ENCODE data around the gene LRRC61. TPM values are rescaled to one million over a fixed set of nuclear protein-coding genes. Genes with fewer than 3 reads are reported as not detected.

LRRC61 gene
- total and polyA plus RNA-seq, 2 of the 13 experiments (the other 11 are each of a cell fraction or from before 2014, with no cell fraction given): 33.0 to 34.8 TPM

DNA sequence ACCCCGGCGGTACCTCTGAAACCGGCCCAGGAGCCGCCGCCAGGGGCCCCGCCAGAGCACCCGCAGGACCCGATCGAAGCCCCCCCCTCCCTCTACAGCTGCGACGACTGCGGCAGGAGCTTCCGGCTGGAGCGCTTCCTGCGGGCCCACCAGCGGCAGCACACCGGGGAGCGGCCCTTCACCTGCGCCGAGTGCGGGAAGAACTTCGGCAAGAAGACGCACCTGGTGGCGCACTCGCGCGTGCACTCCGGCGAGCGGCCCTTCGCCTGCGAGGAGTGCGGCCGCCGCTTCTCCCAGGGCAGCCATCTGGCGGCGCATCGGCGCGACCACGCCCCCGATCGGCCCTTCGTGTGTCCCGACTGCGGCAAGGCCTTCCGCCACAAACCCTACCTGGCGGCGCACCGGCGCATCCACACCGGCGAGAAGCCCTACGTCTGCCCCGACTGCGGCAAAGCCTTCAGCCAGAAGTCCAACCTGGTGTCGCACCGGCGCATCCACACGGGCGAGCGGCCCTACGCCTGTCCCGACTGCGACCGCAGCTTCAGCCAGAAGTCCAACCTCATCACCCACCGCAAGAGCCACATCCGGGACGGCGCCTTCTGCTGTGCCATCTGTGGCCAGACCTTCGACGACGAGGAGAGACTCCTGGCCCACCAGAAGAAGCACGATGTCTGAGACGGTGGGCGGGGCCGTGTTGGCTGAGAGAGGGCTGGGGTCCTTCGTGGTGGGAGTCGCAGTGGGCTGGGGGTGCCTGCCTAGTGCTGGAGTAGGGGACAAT is 49.3 kb downstream of the LRRC61 start (continued):
- TF ChIP-seq, protein P1, sequence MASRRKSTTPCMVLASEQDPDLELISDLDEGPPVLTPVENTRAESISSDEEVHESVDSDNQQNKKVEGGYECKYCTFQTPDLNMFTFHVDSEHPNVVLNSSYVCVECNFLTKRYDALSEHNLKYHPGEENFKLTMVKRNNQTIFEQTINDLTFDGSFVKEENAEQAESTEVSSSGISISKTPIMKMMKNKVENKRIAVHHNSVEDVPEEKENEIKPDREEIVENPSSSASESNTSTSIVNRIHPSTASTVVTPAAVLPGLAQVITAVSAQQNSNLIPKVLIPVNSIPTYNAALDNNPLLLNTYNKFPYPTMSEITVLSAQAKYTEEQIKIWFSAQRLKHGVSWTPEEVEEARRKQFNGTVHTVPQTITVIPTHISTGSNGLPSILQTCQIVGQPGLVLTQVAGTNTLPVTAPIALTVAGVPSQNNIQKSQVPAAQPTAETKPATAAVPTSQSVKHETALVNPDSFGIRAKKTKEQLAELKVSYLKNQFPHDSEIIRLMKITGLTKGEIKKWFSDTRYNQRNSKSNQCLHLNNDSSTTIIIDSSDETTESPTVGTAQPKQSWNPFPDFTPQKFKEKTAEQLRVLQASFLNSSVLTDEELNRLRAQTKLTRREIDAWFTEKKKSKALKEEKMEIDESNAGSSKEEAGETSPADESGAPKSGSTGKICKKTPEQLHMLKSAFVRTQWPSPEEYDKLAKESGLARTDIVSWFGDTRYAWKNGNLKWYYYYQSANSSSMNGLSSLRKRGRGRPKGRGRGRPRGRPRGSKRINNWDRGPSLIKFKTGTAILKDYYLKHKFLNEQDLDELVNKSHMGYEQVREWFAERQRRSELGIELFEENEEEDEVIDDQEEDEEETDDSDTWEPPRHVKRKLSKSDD (CRISPR knock-in tag; IDR thresholded peaks at IDR 0.05; ENCODE audit: low read depth): peak; percentile 63; the same call in 1 of the 2 replicates
- TF ChIP-seq ZNF605 (CRISPR knock-in tag; IDR thresholded peaks at IDR 0.05): no peak
- TF ChIP-seq ZNF207 (IDR thresholded peaks at IDR 0.05; ENCODE audit: borderline replicate concordance): no peak
- TF ChIP-seq, protein P2, sequence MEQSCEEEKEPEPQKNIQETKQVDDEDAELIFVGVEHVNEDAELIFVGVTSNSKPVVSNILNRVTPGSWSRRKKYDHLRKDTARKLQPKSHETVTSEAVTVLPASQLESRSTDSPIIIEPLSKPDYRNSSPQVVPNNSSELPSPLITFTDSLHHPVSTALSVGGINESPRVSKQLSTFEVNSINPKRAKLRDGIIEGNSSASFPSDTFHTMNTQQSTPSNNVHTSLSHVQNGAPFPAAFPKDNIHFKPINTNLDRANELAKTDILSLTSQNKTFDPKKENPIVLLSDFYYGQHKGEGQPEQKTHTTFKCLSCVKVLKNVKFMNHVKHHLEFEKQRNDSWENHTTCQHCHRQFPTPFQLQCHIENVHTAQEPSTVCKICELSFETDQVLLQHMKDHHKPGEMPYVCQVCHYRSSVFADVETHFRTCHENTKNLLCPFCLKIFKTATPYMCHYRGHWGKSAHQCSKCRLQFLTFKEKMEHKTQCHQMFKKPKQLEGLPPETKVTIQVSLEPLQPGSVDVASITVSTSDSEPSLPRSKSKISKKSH (CRISPR knock-in tag; IDR thresholded peaks at IDR 0.05; ENCODE audit: borderline replicate concordance): no peak
- no peak for TF ChIP-seq FOSL2 (CRISPR knock-in tag; IDR thresholded peaks at IDR 0.05)
- no peak for TF ChIP-seq IKZF4 (CRISPR knock-in tag; IDR thresholded peaks at IDR 0.05; ENCODE audit: borderline replicate concordance, low read depth, not compliant biosample characterization)
- TF ChIP-seq, protein P3, sequence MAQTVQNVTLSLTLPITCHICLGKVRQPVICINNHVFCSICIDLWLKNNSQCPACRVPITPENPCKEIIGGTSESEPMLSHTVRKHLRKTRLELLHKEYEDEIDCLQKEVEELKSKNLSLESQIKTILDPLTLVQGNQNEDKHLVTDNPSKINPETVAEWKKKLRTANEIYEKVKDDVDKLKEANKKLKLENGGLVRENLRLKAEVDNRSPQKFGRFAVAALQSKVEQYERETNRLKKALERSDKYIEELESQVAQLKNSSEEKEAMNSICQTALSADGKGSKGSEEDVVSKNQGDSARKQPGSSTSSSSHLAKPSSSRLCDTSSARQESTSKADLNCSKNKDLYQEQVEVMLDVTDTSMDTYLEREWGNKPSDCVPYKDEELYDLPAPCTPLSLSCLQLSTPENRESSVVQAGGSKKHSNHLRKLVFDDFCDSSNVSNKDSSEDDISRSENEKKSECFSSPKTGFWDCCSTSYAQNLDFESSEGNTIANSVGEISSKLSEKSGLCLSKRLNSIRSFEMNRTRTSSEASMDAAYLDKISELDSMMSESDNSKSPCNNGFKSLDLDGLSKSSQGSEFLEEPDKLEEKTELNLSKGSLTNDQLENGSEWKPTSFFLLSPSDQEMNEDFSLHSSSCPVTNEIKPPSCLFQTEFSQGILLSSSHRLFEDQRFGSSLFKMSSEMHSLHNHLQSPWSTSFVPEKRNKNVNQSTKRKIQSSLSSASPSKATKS (CRISPR knock-in tag; IDR thresholded peaks at IDR 0.05): no peak
- no peak for TF ChIP-seq ZNF292 (CRISPR knock-in tag; IDR thresholded peaks at IDR 0.05; ENCODE audit: borderline replicate concordance, low read depth)
- TF ChIP-seq ZNF430 (CRISPR knock-in tag; IDR thresholded peaks at IDR 0.05): no peak
- TF ChIP-seq ZZZ3 (CRISPR knock-in tag; IDR thresholded peaks at IDR 0.05; ENCODE audit: borderline replicate concordance): no peak
- TF ChIP-seq HOXA3 (CRISPR knock-in tag; IDR thresholded peaks at IDR 0.05): peak; percentile 34; the same call in 1 of the 2 replicates
- no peak for TF ChIP-seq ZNF749 (CRISPR knock-in tag; IDR thresholded peaks at IDR 0.05; ENCODE audit: borderline replicate concordance)
- no peak for TF ChIP-seq IRX3 (CRISPR knock-in tag; IDR thresholded peaks at IDR 0.05; ENCODE audit: borderline replicate concordance, low read depth)
- TF ChIP-seq ERF (CRISPR knock-in tag; IDR thresholded peaks at IDR 0.05): no peak
- TF ChIP-seq SP2 (CRISPR knock-in tag; IDR thresholded peaks at IDR 0.05): no peak
- TF ChIP-seq RBFOX2 (IDR thresholded peaks at IDR 0.05; ENCODE audit: low read depth, low read length): peak; percentile 66
- TF ChIP-seq ZNF839 (CRISPR knock-in tag; IDR thresholded peaks at IDR 0.05; ENCODE audit: borderline replicate concordance): no peak
- no peak for TF ChIP-seq TEAD3 (CRISPR knock-in tag; optimal IDR thresholded peaks at IDR 0.05; ENCODE audit: borderline replicate concordance)
- TF ChIP-seq ZNF225 (CRISPR knock-in tag; IDR thresholded peaks at IDR 0.05): no peak
- no peak for TF ChIP-seq ZFP62 (CRISPR knock-in tag; IDR thresholded peaks at IDR 0.05)
- TF ChIP-seq, protein P4, sequence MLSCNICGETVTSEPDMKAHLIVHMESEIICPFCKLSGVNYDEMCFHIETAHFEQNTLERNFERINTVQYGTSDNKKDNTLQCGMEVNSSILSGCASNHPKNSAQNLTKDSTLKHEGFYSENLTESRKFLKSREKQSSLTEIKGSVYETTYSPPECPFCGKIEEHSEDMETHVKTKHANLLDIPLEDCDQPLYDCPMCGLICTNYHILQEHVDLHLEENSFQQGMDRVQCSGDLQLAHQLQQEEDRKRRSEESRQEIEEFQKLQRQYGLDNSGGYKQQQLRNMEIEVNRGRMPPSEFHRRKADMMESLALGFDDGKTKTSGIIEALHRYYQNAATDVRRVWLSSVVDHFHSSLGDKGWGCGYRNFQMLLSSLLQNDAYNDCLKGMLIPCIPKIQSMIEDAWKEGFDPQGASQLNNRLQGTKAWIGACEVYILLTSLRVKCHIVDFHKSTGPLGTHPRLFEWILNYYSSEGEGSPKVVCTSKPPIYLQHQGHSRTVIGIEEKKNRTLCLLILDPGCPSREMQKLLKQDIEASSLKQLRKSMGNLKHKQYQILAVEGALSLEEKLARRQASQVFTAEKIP (CRISPR knock-in tag; IDR thresholded peaks at IDR 0.05; ENCODE audit: borderline replicate concordance): no peak
- 0 out of 2 replicates have a peak, but pooled peaks have one; percentile 51 for TF ChIP-seq ZBTB38 (CRISPR knock-in tag; IDR thresholded peaks at IDR 0.05)

Measured in HepG2 (cell line).